NCI-H2171 treated with DMSO at 0.1 percent for 48 hours (cell line): ENCODE results near the gene SAMD1.

ENCODE experiments used
- DNase-seq: peaks from one replicate; lab custom pipeline; 2025; lab: John Stamatoyannopoulos, UW

Gene SAMD1

GRCh38 chr19:14090509-14091080, at the start of gene SAMD1:
Gene SAMD1 (minus strand): TSS chr19:14090751.
- DNase-seq: peak; percentile 78

GRCh38 chr19:14139944-14140343, 49.4 kb upstream of the SAMD1 start:
- no peak for DNase-seq

DNA sequence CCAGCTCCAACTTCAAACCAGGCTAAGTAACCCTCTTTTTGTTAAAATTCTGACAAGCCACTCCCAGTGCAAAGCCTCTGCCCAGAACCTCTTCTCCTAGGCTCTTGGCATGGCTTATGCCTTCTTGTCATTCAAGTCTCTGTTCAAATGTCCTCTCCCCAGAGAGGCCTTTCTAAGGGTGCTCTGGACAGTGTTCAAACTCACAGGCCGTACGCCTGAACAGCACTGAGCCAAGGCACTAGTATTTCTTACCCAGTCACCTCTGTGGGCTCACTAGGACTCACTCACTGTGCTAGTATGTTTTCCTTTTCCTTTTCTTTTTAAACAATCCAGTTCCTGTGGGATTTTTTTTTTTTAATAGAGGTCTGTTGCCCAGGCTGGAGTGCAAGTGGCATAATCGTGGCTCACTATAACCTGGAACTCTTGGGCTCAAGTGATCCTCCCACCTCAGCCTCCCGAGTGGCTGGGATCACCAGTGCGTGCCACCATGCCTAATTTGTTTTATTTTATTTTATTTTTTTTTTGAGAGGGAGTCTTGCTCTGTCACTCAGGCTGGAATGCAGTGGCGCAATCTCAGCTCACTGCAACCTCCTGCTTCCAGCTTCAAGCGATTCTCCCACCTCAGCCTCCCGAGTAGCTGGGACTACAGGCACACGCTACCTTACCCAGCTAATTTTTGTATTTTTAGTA, 48.2 kb upstream of the SAMD1 start:
- DNase-seq: no peak

GRCh38 chr19:14136509-14137281, 46.1 kb upstream of the SAMD1 start, which contains the start of gene ASF1B:
Gene ASF1B (minus strand): TSS chr19:14136589. CDS start chr19:14136456, 133 bp downstream.
- DNase-seq: peak; percentile 100

DNA sequence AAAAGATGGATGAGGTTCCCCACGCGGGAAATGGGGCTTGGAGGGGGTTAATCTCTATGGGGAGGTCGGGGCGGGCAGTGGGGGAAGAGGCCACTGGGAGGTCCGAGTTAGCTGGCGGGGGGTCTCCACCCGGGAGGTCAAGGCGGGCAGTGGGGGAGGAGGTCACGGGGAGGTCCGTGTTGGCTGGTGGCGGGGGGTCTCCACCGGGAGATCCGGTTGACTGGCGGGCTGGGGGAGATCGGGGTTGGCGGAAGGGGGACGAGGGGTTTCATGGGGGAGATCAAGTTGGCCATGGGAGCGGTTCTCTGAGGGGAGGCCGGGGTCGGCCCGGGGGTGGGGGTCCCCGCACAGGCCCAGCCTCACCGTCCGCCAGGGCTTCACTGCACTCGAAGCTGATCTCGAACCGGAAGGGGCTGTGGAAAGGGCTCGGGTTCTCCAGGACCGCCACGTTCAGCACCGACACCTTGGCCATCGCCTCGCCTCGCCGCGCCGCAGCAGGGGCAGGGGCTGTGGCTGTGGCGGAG, 45.5 kb upstream of the SAMD1 start:
- no peak for DNase-seq

- DNase-seq: no peak
Measured at GRCh38 chr19:14135355-14135754, 44.8 kb upstream of the SAMD1 start.

DNA sequence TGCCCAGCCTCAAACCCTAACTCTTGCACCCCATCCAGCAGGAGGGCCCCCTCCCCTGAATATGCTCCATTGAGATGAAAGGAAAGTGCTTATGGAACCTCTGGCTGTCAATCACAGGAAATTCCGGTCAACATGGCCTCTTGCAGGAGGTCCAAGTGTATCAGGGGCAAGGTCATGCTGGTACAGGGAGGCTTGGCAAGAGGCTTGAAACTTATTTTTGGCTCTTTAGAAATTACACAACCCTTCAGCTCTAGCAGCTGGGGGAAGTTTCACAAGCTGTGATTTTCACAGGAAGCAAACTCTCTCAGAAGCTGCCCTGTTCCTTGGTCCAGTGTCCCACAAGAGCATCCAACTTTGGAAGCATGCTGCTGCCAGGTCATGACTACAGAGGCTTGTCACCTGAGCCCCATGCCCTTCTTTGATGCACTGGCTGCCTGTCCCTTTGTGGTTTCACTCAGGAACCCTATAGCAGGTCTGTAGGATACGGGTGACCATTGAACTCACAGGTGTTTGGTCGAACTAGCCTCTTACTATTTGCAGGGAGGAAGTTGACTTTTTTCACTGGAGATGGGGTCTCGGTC, 37.5 kb upstream of the SAMD1 start:
- no peak for DNase-seq

DNA sequence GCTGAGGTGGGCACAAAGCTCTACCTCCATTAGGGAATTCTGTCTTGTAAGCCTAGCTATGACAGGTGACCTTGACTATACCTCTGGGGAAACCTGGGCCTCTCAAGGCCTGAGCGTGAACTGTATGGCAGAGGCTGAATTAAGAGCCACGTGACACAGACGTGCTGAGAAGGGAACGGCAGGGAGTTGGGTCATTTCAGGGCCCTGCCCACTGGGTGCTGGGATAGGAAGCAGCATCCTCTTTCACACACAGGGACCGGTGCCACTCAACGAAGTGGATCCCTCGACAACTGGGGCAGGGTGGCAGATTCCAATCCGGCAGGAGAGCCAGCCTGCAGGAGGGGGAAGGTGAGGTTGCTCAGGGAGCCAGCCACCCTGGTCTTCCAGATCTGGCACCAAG, 36.6 kb upstream of the SAMD1 start:
- DNase-seq: no peak

DNA sequence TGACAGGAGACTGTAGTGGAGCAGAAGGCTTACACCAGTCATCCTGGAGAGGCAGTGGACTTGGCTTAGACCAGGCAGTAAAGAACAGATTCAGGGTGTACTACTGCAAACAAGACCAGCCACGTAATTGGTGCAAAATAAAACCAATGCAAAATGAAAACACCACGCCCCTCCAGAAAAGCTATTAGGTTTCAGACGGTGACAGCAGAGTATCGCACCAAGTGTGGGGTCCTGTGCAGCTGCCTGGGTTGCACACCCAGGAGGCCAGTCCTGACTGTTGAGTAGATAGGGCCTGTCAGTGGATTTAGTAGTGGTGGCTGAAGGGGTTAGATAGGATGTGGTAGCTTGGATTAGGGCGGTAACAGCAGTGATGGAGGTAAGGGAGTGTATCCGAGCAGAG, 32.4 kb upstream of the SAMD1 start:
- no peak for DNase-seq

- DNase-seq: no peak
Measured at GRCh38 chr19:14120497-14120780, 29.9 kb upstream of the SAMD1 start.

DNA sequence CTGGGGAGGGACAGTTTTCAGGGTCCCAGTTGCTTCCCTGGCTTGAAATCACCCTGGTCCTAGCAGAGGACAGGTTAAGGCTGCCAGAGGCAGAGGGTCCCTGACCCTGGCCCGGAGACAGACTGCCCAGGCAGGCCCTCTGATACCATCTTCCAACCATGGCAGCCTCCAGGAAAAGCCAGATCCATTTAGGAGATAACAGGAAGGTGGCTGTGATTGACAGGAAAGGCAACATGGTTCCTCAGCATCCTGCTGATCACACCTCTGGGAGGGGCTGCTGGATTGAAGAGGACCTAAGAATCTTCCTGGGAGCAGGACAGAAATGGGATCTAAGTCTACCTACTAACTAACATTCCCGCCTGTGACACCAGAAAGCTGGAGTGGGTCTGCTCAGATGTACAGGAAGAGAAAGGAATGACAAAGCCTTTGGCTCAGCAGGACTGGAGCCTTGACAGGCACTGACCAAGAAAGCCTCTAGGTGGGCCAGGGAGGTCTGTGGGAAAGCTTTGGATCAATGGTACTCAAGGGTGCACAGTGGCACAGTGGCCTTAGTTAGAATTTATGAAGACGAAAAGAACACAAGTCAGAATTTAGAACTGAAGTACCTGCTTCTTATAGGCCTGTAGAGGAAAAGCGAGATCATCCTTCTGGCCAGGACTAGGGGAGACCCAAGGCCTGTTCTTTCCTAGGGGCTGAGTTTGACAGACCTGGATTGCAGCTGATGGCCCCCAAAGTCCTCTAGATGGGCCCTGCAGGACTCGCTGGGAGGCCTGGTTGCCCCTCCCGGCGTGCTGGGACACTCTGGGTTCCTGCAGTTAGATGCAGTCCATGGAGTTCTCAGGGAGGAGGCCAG, 29.3 kb upstream of the SAMD1 start:
- DNase-seq: no peak

DNA sequence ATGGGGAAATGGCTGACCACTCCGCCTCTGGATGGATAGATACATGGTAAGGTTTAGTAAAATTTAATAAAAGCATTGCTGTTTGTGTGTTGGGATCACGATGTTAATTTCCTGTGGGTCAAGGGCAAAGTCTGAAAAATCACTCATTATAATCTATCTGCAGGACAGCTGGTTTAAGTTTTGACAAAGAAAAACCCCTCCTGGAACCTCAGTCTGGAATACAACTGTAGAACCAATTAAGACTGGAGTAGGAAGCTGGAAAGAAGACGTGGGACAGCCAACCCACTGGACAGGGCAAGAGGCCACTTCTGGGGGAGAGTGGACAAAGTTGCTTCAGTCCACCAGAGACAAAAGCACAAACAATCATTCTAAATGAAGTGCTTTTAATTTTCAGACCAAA, 28.6 kb upstream of the SAMD1 start:
- DNase-seq: no peak

DNA sequence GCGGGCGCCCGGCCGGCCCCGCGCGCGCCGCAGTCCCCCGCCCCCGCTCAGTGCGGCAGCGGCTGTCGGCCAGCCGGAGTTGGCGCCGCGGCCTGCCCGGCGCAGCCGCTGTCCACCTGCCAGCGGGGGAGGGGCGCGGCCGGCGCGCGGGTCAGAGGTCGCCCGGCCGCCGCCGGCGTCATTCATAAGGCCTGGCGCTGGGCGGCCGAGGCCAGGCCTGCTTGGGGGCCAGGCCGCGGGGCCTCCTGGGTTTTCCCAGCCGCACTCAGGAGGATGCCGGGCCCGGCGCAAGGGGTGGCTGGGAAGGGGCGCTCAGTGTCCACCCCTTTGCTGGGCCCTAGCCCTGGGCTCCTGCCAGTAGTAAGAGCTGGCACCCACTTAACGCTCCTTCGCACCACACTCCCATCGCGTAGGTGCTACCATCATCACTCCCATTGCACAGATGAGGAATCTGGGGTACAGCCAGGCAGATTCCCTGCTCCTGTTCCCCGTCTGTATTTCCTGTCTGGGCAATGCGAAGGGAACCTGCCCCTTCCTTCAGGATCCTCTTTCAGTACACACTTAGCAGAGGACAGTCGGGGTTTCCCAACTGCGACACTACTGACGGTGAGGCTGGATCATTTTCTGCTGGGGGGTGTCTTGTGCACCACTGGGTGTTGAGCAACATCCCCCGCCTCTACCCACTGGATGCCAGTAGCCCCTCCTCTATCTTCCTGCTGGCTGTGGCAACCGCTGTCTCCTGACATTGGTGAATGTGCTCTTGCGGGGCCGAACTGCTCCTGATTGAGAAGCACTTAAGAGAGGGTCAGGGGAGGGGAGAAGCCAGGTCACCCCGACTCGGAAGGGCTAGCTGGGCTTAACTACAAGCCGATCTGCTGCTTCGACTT, 27.9 kb upstream of the SAMD1 start:
- DNase-seq: peak; percentile 15

- DNase-seq: peak; percentile 97
Measured at GRCh38 chr19:14117668-14118164, 27.2 kb upstream of the SAMD1 start, which contains the start of gene PRKACA. Gene PRKACA (minus strand): TSS chr19:14117762. CDS start chr19:14117547, 215 bp downstream.

DNA sequence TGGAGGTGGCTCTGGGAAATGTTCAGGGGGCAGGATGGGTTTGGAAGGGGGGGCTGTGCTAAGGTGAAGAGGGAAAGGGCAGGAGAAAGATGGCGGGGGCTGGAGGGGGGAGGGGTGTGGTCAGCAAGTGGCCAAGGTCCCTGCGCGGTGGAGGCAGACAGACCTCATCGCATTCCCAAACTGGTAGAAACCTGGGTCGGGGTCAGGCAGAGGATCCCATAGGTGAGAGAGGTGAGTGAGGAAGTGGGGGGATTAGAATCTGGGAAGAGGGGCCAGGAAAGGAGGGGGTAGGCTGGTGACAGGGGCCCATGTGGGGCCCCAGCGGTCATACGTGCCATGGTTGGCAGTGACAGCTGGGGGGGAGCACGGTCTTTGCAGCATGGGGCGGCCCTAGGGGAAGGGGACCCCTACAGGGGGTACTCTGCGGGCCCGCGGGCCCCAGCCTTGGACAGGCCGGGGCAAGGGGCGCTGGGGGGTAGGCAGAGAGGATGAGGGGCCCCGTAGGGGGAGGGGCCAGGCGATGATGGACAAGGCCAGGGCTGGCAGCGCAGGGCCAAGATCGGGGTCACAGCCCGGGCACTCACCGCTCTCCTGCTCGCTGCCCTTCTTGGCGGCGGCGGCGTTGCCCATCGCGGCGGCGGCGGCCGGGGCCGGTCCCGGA, 26.5 kb upstream of the SAMD1 start:
- no peak for DNase-seq

- no peak for DNase-seq
Measured at GRCh38 chr19:14116525-14116917, 26.0 kb upstream of the SAMD1 start.

- no peak for DNase-seq
Measured at GRCh38 chr19:14115756-14116155, 25.2 kb upstream of the SAMD1 start.

DNA sequence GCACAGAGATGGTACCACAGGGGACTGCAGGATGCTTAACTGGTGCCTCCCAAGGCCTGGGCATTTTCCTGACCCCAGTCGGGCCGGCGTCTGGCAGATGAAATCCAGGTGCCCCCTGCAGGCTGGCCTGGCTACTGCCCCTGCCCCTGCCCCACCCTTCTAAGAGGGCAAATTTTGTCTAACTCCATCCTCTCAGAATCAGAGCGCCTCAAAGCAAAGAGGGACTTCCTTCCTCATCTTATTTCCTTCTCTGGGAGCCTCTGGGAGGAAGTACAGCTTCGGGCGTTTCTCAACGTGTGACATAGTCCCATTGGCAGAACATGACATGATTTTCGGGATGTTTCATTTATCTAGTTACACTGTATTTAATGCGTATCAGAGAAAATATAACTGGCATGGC, 24.3 kb upstream of the SAMD1 start:
- DNase-seq: no peak

- no peak for DNase-seq
Measured at GRCh38 chr19:14114439-14114838, 23.9 kb upstream of the SAMD1 start.
